HEK293T (cell line): ENCODE results near the gene FAM3C.

Experiments used
- ARNT ChIP-seq: fragments of 450-650 bp; IDR thresholded peaks from 2 replicates; pipeline ENCODE4 v1.6.1; 2017; ENCODE audit warnings: mild to moderate bottlenecking
- BHLHE40 ChIP-seq: fragments of 450-650 bp; IDR thresholded peaks from 2 replicates; pipeline ENCODE4 v1.6.1; 2016; ENCODE audit warnings: mild to moderate bottlenecking, moderate library complexity, borderline replicate concordance
- CTBP1 ChIP-seq: fragments of 450-650 bp; IDR thresholded peaks from 2 replicates; pipeline ENCODE4 v1.6.1; 2016; ENCODE audit warnings: borderline replicate concordance
- ELF4 ChIP-seq: fragments of 450-650 bp; IDR thresholded peaks from 2 replicates; pipeline ENCODE4 v1.6.1; 2017; ENCODE audit warnings: antibody characterized with exemption
- FOXK2 ChIP-seq: fragments of 450-650 bp; IDR thresholded peaks from 2 replicates; pipeline ENCODE4 v1.6.1; 2016; ENCODE audit warnings: mild to moderate bottlenecking
- FOXM1 ChIP-seq: fragments of 450-650 bp; IDR thresholded peaks from 2 replicates; pipeline ENCODE4 v1.6.1; 2017; ENCODE audit warnings: mild to moderate bottlenecking, borderline replicate concordance
- L3MBTL2 ChIP-seq: fragments of 450-650 bp; conservative IDR thresholded peaks from 2 replicates; pipeline ENCODE4 v1.6.1; 2016; ENCODE audit warnings: mild to moderate bottlenecking
- LEF1 ChIP-seq: fragments of 450-650 bp; IDR thresholded peaks from 2 replicates; pipeline ENCODE4 v1.6.1; 2017; ENCODE audit warnings: mild to moderate bottlenecking, borderline replicate concordance
- NFRKB ChIP-seq: fragments of 450-650 bp; IDR thresholded peaks from 2 replicates; pipeline ENCODE4 v1.6.1; 2016; ENCODE audit warnings: mild to moderate bottlenecking, moderate library complexity
- SP1 ChIP-seq: fragments of 450-650 bp; IDR thresholded peaks from 2 replicates; pipeline ENCODE4 v1.6.1; 2017
- TARDBP ChIP-seq: fragments of 450-650 bp; IDR thresholded peaks from 2 replicates; pipeline ENCODE4 v1.6.1; 2016
- TF ChIP-seq, protein P1 (sequence below): fragments of 450-650 bp; IDR thresholded peaks from 2 replicates; pipeline ENCODE4 v1.6.1; 2016

DNA sequence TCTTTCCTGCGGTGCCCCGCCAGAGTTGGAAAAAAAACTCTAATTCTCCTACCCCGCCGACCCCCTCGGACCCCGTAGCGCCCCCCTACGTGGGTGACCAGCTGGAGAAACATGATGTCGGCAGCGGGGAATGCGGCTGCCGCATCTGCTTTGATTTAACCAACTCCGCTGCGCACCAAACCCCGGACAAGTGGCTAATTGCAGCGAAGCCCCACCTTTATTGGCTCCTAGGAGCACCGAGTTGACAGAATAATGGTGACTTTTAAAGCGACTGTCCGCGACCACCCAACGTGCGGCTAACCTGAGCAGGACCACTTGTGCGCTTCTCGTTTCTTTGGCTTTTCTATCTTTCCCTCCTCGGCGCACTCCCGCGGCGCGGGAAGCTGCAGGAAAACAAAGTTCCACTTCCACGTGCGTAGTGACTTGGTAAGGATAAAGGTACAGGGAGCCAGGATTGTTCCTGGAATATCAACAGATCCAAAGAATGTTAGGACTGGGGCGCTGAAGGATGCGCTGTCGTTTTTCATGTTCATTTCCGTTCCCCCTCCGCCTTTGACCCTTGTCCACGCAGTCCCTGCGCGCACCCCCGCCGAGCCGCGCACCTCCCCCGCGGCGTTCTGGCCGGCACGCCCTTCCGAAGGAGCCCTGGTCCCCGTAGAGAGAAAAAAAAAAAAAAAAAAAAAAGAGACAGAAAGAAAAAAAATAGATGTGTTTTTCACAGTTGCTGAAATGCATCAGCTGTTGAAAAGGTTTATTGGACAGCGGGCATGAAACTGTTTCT, 65.9 kb downstream of the FAM3C start:
- no peak for TF ChIP-seq NFRKB
- TF ChIP-seq, protein P1, sequence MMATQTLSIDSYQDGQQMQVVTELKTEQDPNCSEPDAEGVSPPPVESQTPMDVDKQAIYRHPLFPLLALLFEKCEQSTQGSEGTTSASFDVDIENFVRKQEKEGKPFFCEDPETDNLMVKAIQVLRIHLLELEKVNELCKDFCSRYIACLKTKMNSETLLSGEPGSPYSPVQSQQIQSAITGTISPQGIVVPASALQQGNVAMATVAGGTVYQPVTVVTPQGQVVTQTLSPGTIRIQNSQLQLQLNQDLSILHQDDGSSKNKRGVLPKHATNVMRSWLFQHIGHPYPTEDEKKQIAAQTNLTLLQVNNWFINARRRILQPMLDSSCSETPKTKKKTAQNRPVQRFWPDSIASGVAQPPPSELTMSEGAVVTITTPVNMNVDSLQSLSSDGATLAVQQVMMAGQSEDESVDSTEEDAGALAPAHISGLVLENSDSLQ = no peak
- TF ChIP-seq ARNT = no peak
- no peak for TF ChIP-seq FOXK2
- TF ChIP-seq L3MBTL2 = peak; percentile 85
- no peak for TF ChIP-seq ELF4
- TF ChIP-seq TARDBP = no peak
- TF ChIP-seq BHLHE40 = no peak
- TF ChIP-seq SP1 = no peak
- TF ChIP-seq FOXM1 = no peak
- TF ChIP-seq CTBP1 = no peak
- TF ChIP-seq LEF1 = no peak
